Measurements from ENCODE around the gene CCDC87.

DNA sequence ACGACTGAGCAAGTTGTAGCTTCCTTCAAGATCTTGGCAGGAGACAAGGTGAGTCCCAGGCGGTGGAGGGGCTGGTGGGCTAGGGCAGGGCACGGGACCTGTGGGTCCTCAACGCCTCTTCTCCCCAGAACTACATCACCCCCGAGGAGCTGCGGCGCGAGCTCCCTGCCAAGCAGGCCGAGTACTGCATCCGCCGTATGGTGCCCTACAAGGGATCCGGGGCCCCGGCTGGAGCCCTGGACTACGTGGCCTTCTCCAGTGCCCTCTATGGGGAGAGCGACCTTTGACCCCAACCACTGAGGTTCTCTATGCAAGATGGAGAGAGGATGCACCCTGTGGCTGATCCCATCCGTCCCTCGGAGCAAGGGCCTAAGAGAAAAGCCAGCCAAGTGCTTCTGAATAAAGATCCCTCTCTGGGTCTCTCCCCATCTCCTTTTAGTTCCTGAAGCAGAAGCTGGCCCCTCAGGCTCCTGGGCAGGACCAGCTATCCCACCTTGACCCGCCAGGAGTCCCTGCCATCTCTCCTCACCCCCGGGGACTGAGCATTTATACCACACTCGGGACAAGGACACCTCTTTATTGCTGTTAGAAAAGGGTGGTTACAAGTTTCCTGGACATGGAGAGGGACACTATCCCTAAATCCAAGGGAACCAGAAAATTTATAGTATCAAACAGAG, 29.8 kb downstream of the CCDC87 start:
- TF ChIP-seq, protein P1, sequence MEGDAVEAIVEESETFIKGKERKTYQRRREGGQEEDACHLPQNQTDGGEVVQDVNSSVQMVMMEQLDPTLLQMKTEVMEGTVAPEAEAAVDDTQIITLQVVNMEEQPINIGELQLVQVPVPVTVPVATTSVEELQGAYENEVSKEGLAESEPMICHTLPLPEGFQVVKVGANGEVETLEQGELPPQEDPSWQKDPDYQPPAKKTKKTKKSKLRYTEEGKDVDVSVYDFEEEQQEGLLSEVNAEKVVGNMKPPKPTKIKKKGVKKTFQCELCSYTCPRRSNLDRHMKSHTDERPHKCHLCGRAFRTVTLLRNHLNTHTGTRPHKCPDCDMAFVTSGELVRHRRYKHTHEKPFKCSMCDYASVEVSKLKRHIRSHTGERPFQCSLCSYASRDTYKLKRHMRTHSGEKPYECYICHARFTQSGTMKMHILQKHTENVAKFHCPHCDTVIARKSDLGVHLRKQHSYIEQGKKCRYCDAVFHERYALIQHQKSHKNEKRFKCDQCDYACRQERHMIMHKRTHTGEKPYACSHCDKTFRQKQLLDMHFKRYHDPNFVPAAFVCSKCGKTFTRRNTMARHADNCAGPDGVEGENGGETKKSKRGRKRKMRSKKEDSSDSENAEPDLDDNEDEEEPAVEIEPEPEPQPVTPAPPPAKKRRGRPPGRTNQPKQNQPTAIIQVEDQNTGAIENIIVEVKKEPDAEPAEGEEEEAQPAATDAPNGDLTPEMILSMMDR (IDR thresholded peaks at IDR 0.05; ENCODE audit: insufficient read depth, low read length, poor library complexity, severe bottlenecking): no peak
- no peak for TF ChIP-seq EZH2phosphoT487 (conservative IDR thresholded peaks at IDR 0.05; ENCODE audit: low read length)
